ENCODE measurements around the gene CDK5RAP1.

Gene CDK5RAP1

GRCh38 chr20:33388268-33388667 is 13.1 kb downstream of the CDK5RAP1 start:
- Histone ChIP-seq H3K27me3 (ENCODE audit: control insufficient read depth in 1 of 2, insufficient read depth in 2 of 2, low read length in 2 of 2) (no peaks in the 10 kb centered on the region), H3K9ac (ENCODE audit: low read depth in 1 of 2, low read length in 2 of 2) (no peak overlapping the region), H3K27ac (ENCODE audit: low read depth, low read length) (no peak overlapping the region), H3K36me3 (ENCODE audit: control insufficient read depth in 1 of 2, insufficient read depth in 2 of 2, low read length in 2 of 2) (peaks cover 21 to 58% of the 10 kb centered on the region in 2 donors), H3K4me3 (ENCODE audit: low read depth in 1 of 2, low read length in 2 of 2) (no peak overlapping the region), H3K9me3 (ENCODE audit: control insufficient read depth in 1 of 2, low read length in 2 of 2) (no peaks in the 10 kb centered on the region), H3K4me1 (ENCODE audit: control insufficient read depth in 1 of 2, insufficient read depth in 2 of 2, low read length in 2 of 2) (no peaks in the 10 kb centered on the region)

- Histone ChIP-seq H3K4me1 (ENCODE audit: control insufficient read depth in 1 of 2, insufficient read depth in 2 of 2, low read length in 2 of 2) (no peaks in the 10 kb centered on the region), H3K9ac (ENCODE audit: low read depth in 1 of 2, low read length in 2 of 2) (no peak overlapping the region), H3K4me3 (ENCODE audit: low read depth in 1 of 2, low read length in 2 of 2) (no peak overlapping the region), H3K9me3 (ENCODE audit: control insufficient read depth in 1 of 2, low read length in 2 of 2) (no peaks in the 10 kb centered on the region), H3K27me3 (ENCODE audit: control insufficient read depth in 1 of 2, insufficient read depth in 2 of 2, low read length in 2 of 2) (no peaks in the 10 kb centered on the region), H3K36me3 (ENCODE audit: control insufficient read depth in 1 of 2, insufficient read depth in 2 of 2, low read length in 2 of 2) (peaks cover 21 to 61% of the 10 kb centered on the region in 2 donors), H3K27ac (ENCODE audit: low read depth, low read length) (no peak overlapping the region)
Measured at GRCh38 chr20:33387177-33387576, 14.1 kb downstream of the CDK5RAP1 start.

GRCh38 chr20:33386673-33387072 is 14.6 kb downstream of the CDK5RAP1 start:
- no peaks in the 10 kb centered on the region for H3K4me1 ChIP-seq (ENCODE audit: control insufficient read depth in 1 of 2, insufficient read depth in 2 of 2, low read length in 2 of 2)
- H3K9me3 ChIP-seq (ENCODE audit: control insufficient read depth in 1 of 2, low read length in 2 of 2), result no peaks in the 10 kb centered on the region
- no peak overlapping the region for H3K27ac ChIP-seq (ENCODE audit: low read depth, low read length)
- no peak overlapping the region for H3K9ac ChIP-seq (ENCODE audit: low read depth in 1 of 2, low read length in 2 of 2)
- H3K4me3 ChIP-seq (ENCODE audit: low read depth in 1 of 2, low read length in 2 of 2), result no peak overlapping the region
- H3K36me3 ChIP-seq (ENCODE audit: control insufficient read depth in 1 of 2, insufficient read depth in 2 of 2, low read length in 2 of 2), result peaks cover 23 to 61% of the 10 kb centered on the region in 2 donors
- no peaks in the 10 kb centered on the region for H3K27me3 ChIP-seq (ENCODE audit: control insufficient read depth in 1 of 2, insufficient read depth in 2 of 2, low read length in 2 of 2)

- no peak overlapping the region for H3K4me3 ChIP-seq (ENCODE audit: low read depth in 1 of 2, low read length in 2 of 2)
- H3K9me3 ChIP-seq (ENCODE audit: control insufficient read depth in 1 of 2, low read length in 2 of 2), result no peaks in the 10 kb centered on the region
- no peaks in the 10 kb centered on the region for H3K27me3 ChIP-seq (ENCODE audit: control insufficient read depth in 1 of 2, insufficient read depth in 2 of 2, low read length in 2 of 2)
- no peak overlapping the region for H3K27ac ChIP-seq (ENCODE audit: low read depth, low read length)
- peaks cover 21 to 56% of the 10 kb centered on the region in 2 donors for H3K36me3 ChIP-seq (ENCODE audit: control insufficient read depth in 1 of 2, insufficient read depth in 2 of 2, low read length in 2 of 2)
- H3K4me1 ChIP-seq (ENCODE audit: control insufficient read depth in 1 of 2, insufficient read depth in 2 of 2, low read length in 2 of 2), result peaks cover 0 to 4% of the 10 kb centered on the region in 2 donors
- no peak overlapping the region for H3K9ac ChIP-seq (ENCODE audit: low read depth in 1 of 2, low read length in 2 of 2)
Measured at GRCh38 chr20:33377366-33377765, 24.0 kb downstream of the CDK5RAP1 start.

- Histone ChIP-seq H3K4me1 (ENCODE audit: control insufficient read depth in 1 of 2, insufficient read depth in 2 of 2, low read length in 2 of 2) (peaks cover 0 to 4% of the 10 kb centered on the region in 2 donors), H3K27ac (ENCODE audit: low read depth, low read length) (no peak overlapping the region), H3K36me3 (ENCODE audit: control insufficient read depth in 1 of 2, insufficient read depth in 2 of 2, low read length in 2 of 2) (peaks cover 19 to 64% of the 10 kb centered on the region in 2 donors)
Measured at GRCh38 chr20:33373735-33374605, 27.3 kb downstream of the CDK5RAP1 start.

GRCh38 chr20:33372993-33373441 is 28.3 kb downstream of the CDK5RAP1 start:
- peaks cover 14 to 57% of the 10 kb centered on the region in 2 donors for H3K36me3 ChIP-seq (ENCODE audit: control insufficient read depth in 1 of 2, insufficient read depth in 2 of 2, low read length in 2 of 2)

More at GRCh38 chr20:33373735-33374605, 27.3 kb downstream of the CDK5RAP1 start:
- Histone ChIP-seq H3K27me3 (ENCODE audit: control insufficient read depth in 1 of 2, insufficient read depth in 2 of 2, low read length in 2 of 2) (no peaks in the 10 kb centered on the region), H3K9me3 (ENCODE audit: control insufficient read depth in 1 of 2, low read length in 2 of 2) (no peaks in the 10 kb centered on the region), H3K9ac (ENCODE audit: low read depth in 1 of 2, low read length in 2 of 2) (no peak overlapping the region), H3K4me3 (ENCODE audit: low read depth in 1 of 2, low read length in 2 of 2) (no peak overlapping the region)

GRCh38 chr20:33370291-33370690 is 31.0 kb downstream of the CDK5RAP1 start:
- H3K4me3 ChIP-seq (ENCODE audit: low read depth in 1 of 2, low read length in 2 of 2), result no peak overlapping the region
- peaks cover 28 to 64% of the 10 kb centered on the region in 2 donors for H3K36me3 ChIP-seq (ENCODE audit: control insufficient read depth in 1 of 2, insufficient read depth in 2 of 2, low read length in 2 of 2)
- H3K9ac ChIP-seq (ENCODE audit: low read depth in 1 of 2, low read length in 2 of 2), result no peak overlapping the region
- H3K27me3 ChIP-seq (ENCODE audit: control insufficient read depth in 1 of 2, insufficient read depth in 2 of 2, low read length in 2 of 2), result no peaks in the 10 kb centered on the region
- H3K9me3 ChIP-seq (ENCODE audit: control insufficient read depth in 1 of 2, low read length in 2 of 2), result no peaks in the 10 kb centered on the region
- no peak overlapping the region for H3K27ac ChIP-seq (ENCODE audit: low read depth, low read length)
- peaks cover 0 to 4% of the 10 kb centered on the region in 2 donors for H3K4me1 ChIP-seq (ENCODE audit: control insufficient read depth in 1 of 2, insufficient read depth in 2 of 2, low read length in 2 of 2)

More at GRCh38 chr20:33372993-33373441, 28.3 kb downstream of the CDK5RAP1 start:
- no peak overlapping the region for H3K4me3 ChIP-seq (ENCODE audit: low read depth in 1 of 2, low read length in 2 of 2)
- H3K9me3 ChIP-seq (ENCODE audit: control insufficient read depth in 1 of 2, low read length in 2 of 2), result no peaks in the 10 kb centered on the region
- H3K27ac ChIP-seq (ENCODE audit: low read depth, low read length), result no peak overlapping the region
- no peak overlapping the region for H3K9ac ChIP-seq (ENCODE audit: low read depth in 1 of 2, low read length in 2 of 2)
- peaks cover 0 to 4% of the 10 kb centered on the region in 2 donors for H3K4me1 ChIP-seq (ENCODE audit: control insufficient read depth in 1 of 2, insufficient read depth in 2 of 2, low read length in 2 of 2)
- no peaks in the 10 kb centered on the region for H3K27me3 ChIP-seq (ENCODE audit: control insufficient read depth in 1 of 2, insufficient read depth in 2 of 2, low read length in 2 of 2)

- no peak overlapping the region for H3K9ac ChIP-seq (ENCODE audit: low read depth in 1 of 2, low read length in 2 of 2)
- no peaks in the 10 kb centered on the region for H3K27me3 ChIP-seq (ENCODE audit: control insufficient read depth in 1 of 2, insufficient read depth in 2 of 2, low read length in 2 of 2)
- H3K4me3 ChIP-seq (ENCODE audit: low read depth in 1 of 2, low read length in 2 of 2), result no peak overlapping the region
- no peaks in the 10 kb centered on the region for H3K4me1 ChIP-seq (ENCODE audit: control insufficient read depth in 1 of 2, insufficient read depth in 2 of 2, low read length in 2 of 2)
- H3K9me3 ChIP-seq (ENCODE audit: control insufficient read depth in 1 of 2, low read length in 2 of 2), result no peaks in the 10 kb centered on the region
- no peak overlapping the region for H3K27ac ChIP-seq (ENCODE audit: low read depth, low read length)
- H3K36me3 ChIP-seq (ENCODE audit: control insufficient read depth in 1 of 2, insufficient read depth in 2 of 2, low read length in 2 of 2), result peaks cover 40 to 75% of the 10 kb centered on the region in 2 donors
Measured at GRCh38 chr20:33362898-33363297, 38.4 kb downstream of the CDK5RAP1 start.

- H3K27ac ChIP-seq (ENCODE audit: low read depth, low read length), result no peak overlapping the region
Measured at GRCh38 chr20:33359399-33360261, 41.7 kb downstream of the CDK5RAP1 start.

GRCh38 chr20:33353013-33353402 is 48.3 kb downstream of the CDK5RAP1 start:
- Histone ChIP-seq H3K9me3 (ENCODE audit: control insufficient read depth in 1 of 2, low read length in 2 of 2) (no peaks in the 10 kb centered on the region), H3K36me3 (ENCODE audit: control insufficient read depth in 1 of 2, insufficient read depth in 2 of 2, low read length in 2 of 2) (peaks cover 2 to 24% of the 10 kb centered on the region in 2 donors), H3K27ac (ENCODE audit: low read depth, low read length) (no peak overlapping the region), H3K27me3 (ENCODE audit: control insufficient read depth in 1 of 2, insufficient read depth in 2 of 2, low read length in 2 of 2) (no peaks in the 10 kb centered on the region), H3K4me3 (ENCODE audit: low read depth in 1 of 2, low read length in 2 of 2) (no peak overlapping the region), H3K4me1 (ENCODE audit: control insufficient read depth in 1 of 2, insufficient read depth in 2 of 2, low read length in 2 of 2) (no peaks in the 10 kb centered on the region), H3K9ac (ENCODE audit: low read depth in 1 of 2, low read length in 2 of 2) (no peak overlapping the region)

More at GRCh38 chr20:33359399-33360261, 41.7 kb downstream of the CDK5RAP1 start:
- H3K9ac ChIP-seq (ENCODE audit: low read depth in 1 of 2, low read length in 2 of 2), result no peak overlapping the region
- no peaks in the 10 kb centered on the region for H3K9me3 ChIP-seq (ENCODE audit: control insufficient read depth in 1 of 2, low read length in 2 of 2)
- H3K4me3 ChIP-seq (ENCODE audit: low read depth in 1 of 2, low read length in 2 of 2), result no peak overlapping the region
- peaks cover 26 to 57% of the 10 kb centered on the region in 2 donors for H3K36me3 ChIP-seq (ENCODE audit: control insufficient read depth in 1 of 2, insufficient read depth in 2 of 2, low read length in 2 of 2)
- H3K4me1 ChIP-seq (ENCODE audit: control insufficient read depth in 1 of 2, insufficient read depth in 2 of 2, low read length in 2 of 2), result no peaks in the 10 kb centered on the region
- H3K27me3 ChIP-seq (ENCODE audit: control insufficient read depth in 1 of 2, insufficient read depth in 2 of 2, low read length in 2 of 2), result no peaks in the 10 kb centered on the region
